Ectodermal cell (in vitro differentiated cells): ENCODE data around the gene TUBB6.
A peak's percentile ranks its signal among the peaks of the same experiment; 100 is the strongest.

ENCODE experiments used
- H3K27ac ChIP-seq: 2 replicates; pipeline ENCODE4 v1.7.0; 2013; ENCODE audit warnings: mild to moderate bottlenecking, low read depth, low read length; ENCODE audit not compliant: insufficient read depth, poor library complexity, severe bottlenecking
- H3K27me3 ChIP-seq: 2 replicates; pipeline ENCODE4 v1.7.0; 2013; ENCODE audit warnings: mild to moderate bottlenecking, low read length; ENCODE audit not compliant: insufficient read depth, control insufficient read depth, poor library complexity, severe bottlenecking
- H3K36me3 ChIP-seq: one replicate; pipeline ENCODE4 v1.7.0; 2013; ENCODE audit warnings: low read length; ENCODE audit not compliant: control insufficient read depth, insufficient read depth
- H3K4me1 ChIP-seq: one replicate; pipeline ENCODE4 v1.7.0; 2013; ENCODE audit warnings: low read length; ENCODE audit not compliant: control insufficient read depth, insufficient read depth
- H3K4me3 ChIP-seq: 2 replicates; pipeline ENCODE4 v1.7.0; 2013; ENCODE audit warnings: low read depth, low read length, control low read depth; ENCODE audit not compliant: insufficient read depth
- H3K9me3 ChIP-seq: 2 replicates; pipeline ENCODE4 v1.7.0; 2013; ENCODE audit warnings: mild to moderate bottlenecking, low read length, moderate library complexity; ENCODE audit not compliant: control insufficient read depth
- WGBS, 2 experiments: methylation state at CpG; one replicate each; pipeline ENCODE4 v1.1.7; 2013; ENCODE audit warnings: missing lambda C conversion rate in 2 of 2; 5-methylcytosine and 5-hydroxymethylcytosine counted together

Gene TUBB6

GRCh38 chr18:12304351-12305210 lies 3.5 kb upstream of the TUBB6 start:
- no peaks in the 10 kb centered on the region for H3K36me3 ChIP-seq
- H3K4me3 ChIP-seq = no peak overlapping the region
- 84 to 85% methylated on average over 19 of the region's 19 CpGs for WGBS, 2 experiments
- peaks cover 33% of the 10 kb centered on the region for H3K27me3 ChIP-seq
- H3K4me1 ChIP-seq = peaks cover 7% of the 10 kb centered on the region
- H3K9me3 ChIP-seq = no peaks in the 10 kb centered on the region
- H3K27ac ChIP-seq = no peak overlapping the region

GRCh38 chr18:12305211-12305610 lies 2.8 kb upstream of the TUBB6 start:
- Histone ChIP-seq H3K27ac (no peak overlapping the region), H3K9me3 (no peaks in the 10 kb centered on the region), H3K4me3 (no peak overlapping the region), H3K36me3 (no peaks in the 10 kb centered on the region), H3K4me1 (peaks cover 7% of the 10 kb centered on the region), H3K27me3 (peaks cover 33% of the 10 kb centered on the region)
- 94 to 95% methylated on average over 10 to 12 of the region's 12 CpGs for WGBS, 2 experiments

GRCh38 chr18:12305930-12306629 lies 2.0 kb upstream of the TUBB6 start:
- Histone ChIP-seq H3K9me3 (no peaks in the 10 kb centered on the region), H3K36me3 (peaks cover 4% of the 10 kb centered on the region), H3K27ac (no peak overlapping the region), H3K4me1 (peaks cover 7% of the 10 kb centered on the region), H3K27me3 (peaks cover 33% of the 10 kb centered on the region), H3K4me3 (no peak overlapping the region)
- WGBS, 2 experiments = 42% methylated on average over 25 of the region's 25 CpGs

- 12 to 15% methylated on average over 39 of the region's 39 CpGs for WGBS, 2 experiments
- Histone ChIP-seq H3K27me3 (peaks cover 33% of the 10 kb centered on the region), H3K9me3 (no peaks in the 10 kb centered on the region), H3K36me3 (peaks cover 9% of the 10 kb centered on the region), H3K4me1 (peaks cover 7% of the 10 kb centered on the region), H3K4me3 (peak overlapping the region; percentile 72), H3K27ac (no peak overlapping the region)
Measured at GRCh38 chr18:12306752-12307700, 1.0 kb upstream of the TUBB6 start.

- Histone ChIP-seq H3K27ac (peak overlapping the region; percentile 57), H3K9me3 (peaks cover 4% of the 10 kb centered on the region), H3K27me3 (peaks cover 33% of the 10 kb centered on the region), H3K36me3 (peaks cover 21% of the 10 kb centered on the region), H3K4me3 (peak overlapping the region; percentile 72), H3K4me1 (peaks cover 7% of the 10 kb centered on the region)
- 0% methylated on average over 81 of the region's 81 CpGs for WGBS, 2 experiments
Measured at GRCh38 chr18:12308386-12309100, 502 bp downstream of the TUBB6 start.

DNA sequence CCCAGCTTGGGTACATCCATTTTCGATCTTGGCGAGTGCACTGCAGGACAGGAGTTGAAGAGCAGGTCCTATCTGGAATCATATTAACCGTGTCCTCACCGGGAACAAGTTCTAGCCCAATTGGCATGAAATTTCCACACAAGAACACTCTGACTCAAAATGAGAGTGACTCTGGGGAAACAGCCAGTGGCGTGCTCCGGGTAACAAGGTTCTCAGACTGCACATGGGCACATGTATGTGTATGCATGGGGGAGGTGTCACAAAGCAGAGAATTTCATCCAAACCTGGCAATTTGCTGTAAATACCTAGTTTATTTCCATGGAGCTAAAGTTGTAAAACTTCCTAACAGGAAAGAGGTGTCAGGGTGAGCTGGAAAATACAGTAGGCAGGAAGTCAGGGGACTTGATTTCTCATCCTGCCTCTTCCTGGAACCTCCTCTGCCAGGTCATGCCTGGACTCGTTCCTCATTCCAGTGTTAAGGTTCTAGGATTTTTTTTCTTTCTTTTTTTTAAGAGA lies 1.7 kb downstream of the TUBB6 start:
- peaks cover 33% of the 10 kb centered on the region for H3K27me3 ChIP-seq
- H3K4me3 ChIP-seq = peak overlapping the region; percentile 72
- peaks cover 7% of the 10 kb centered on the region for H3K4me1 ChIP-seq
- H3K27ac ChIP-seq = no peak overlapping the region
- WGBS, 2 experiments = 79 to 83% methylated on average over 7 of the region's 7 CpGs
- peaks cover 26% of the 10 kb centered on the region for H3K36me3 ChIP-seq
- H3K9me3 ChIP-seq = peaks cover 4% of the 10 kb centered on the region

- Histone ChIP-seq H3K9me3 (peaks cover 4% of the 10 kb centered on the region), H3K27me3 (peaks cover 30% of the 10 kb centered on the region), H3K4me3 (no peak overlapping the region), H3K36me3 (peaks cover 26% of the 10 kb centered on the region), H3K27ac (no peak overlapping the region), H3K4me1 (peaks cover 7% of the 10 kb centered on the region)
- WGBS, 2 experiments = 96 to 97% methylated on average over 5 to 6 of the region's 6 CpGs
Measured at GRCh38 chr18:12310762-12311161, 2.7 kb downstream of the TUBB6 start.

DNA sequence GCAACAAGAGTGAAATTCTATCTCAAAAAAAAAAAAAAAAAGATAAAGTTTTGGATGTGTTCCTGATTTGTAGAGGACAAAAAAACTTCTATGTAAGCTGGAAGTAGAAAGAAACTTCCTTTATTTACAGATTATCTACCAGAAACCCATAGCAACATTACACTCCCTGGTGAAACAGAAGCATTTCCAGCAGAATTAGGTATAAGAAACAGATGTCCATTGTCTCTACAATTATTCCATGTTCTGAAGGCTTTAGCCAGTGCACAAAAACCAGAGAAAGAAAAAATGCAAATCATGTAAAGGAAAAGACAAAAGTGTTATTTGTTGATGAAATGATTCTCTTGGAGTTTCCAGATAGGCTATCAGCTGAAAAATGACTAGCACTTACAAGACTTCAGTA lies 4.9 kb downstream of the TUBB6 start:
- no peak overlapping the region for H3K27ac ChIP-seq
- no peak overlapping the region for H3K4me3 ChIP-seq
- H3K36me3 ChIP-seq = peaks cover 26% of the 10 kb centered on the region
- peaks cover 8% of the 10 kb centered on the region for H3K27me3 ChIP-seq
- H3K9me3 ChIP-seq = peaks cover 4% of the 10 kb centered on the region
- H3K4me1 ChIP-seq = no peaks in the 10 kb centered on the region

- H3K36me3 ChIP-seq = peaks cover 26% of the 10 kb centered on the region
- H3K27ac ChIP-seq = no peak overlapping the region
- 88% methylated on average over 5 of the region's 5 CpGs for WGBS, 2 experiments
Measured at GRCh38 chr18:12313530-12314245, 5.6 kb downstream of the TUBB6 start.

More at GRCh38 chr18:12313530-12314245, 5.6 kb downstream of the TUBB6 start:
- H3K9me3 ChIP-seq = peaks cover 4% of the 10 kb centered on the region
- peaks cover 5% of the 10 kb centered on the region for H3K27me3 ChIP-seq
- H3K4me1 ChIP-seq = no peaks in the 10 kb centered on the region
- no peak overlapping the region for H3K4me3 ChIP-seq
